Testis (tissue), 3 donors: Measurements from ENCODE around the gene CLTA. TPM values are rescaled to one million over a fixed set of nuclear protein-coding genes. Genes with fewer than 3 reads are reported as not detected.

Experiments used
- DNase-seq: peaks from one replicate; pipeline ENCODE4 v3.0.0-alpha.2; 2019
- H3K27ac ChIP-seq, 2 donors: fragments of 200-600 bp; sonication (generic); one replicate each; pipeline ENCODE4 v1.5.1; 2019
- H3K27me3 ChIP-seq: fragments of 200-600 bp; sonication (generic); one replicate; pipeline ENCODE4 v1.5.1; 2019
- H3K36me3 ChIP-seq: fragments of 200-600 bp; sonication (generic); one replicate; pipeline ENCODE4 v1.5.1; 2017; ENCODE audit warnings: low read depth; ENCODE audit errors: missing control alignments
- H3K4me1 ChIP-seq: fragments of 200-600 bp; sonication (generic); one replicate; pipeline ENCODE4 v1.5.1; 2019
- H3K4me3 ChIP-seq, 2 donors: fragments of 200-600 bp; sonication (generic); one replicate each; pipeline ENCODE4 v1.5.1; 2017 to 2019
- H3K9me3 ChIP-seq: fragments of 200-600 bp; sonication (generic); one replicate; pipeline ENCODE4 v1.5.1; 2017
- CTCF ChIP-seq, 3 experiments: fragments of 450-650 bp in 2 of 3; fragments of 200-600 bp in 1 of 3; sonication (generic) in 1 of 3; IDR thresholded peaks; one replicate each; pipeline ENCODE4 v1.5.1; 2016 to 2019; ENCODE audit warnings: antibody characterized with exemption in 3 of 3, mild to moderate bottlenecking in 2 of 3, moderate library complexity in 1 of 3
- POLR2A ChIP-seq: fragments of 450-650 bp; IDR thresholded peaks from one replicate; pipeline ENCODE4 v1.6.1; 2017; ENCODE audit warnings: antibody characterized with exemption, mild to moderate bottlenecking, moderate library complexity
- WGBS, 2 donors: methylation state at CpG; one replicate each; pipeline ENCODE4 v1.1.5; 2018; 5-methylcytosine and 5-hydroxymethylcytosine counted together
- intact Hi-C: fragments of 100-400 bp; cut with DNase I; formaldehyde crosslinking; loops from one replicate; pipeline ENCODE4 v1.15.1; 2023; ENCODE audit warnings: low total_unique reads
- polyA plus RNA-seq: library from polyadenylated mRNA; stranded (reverse); fragments of 350-450 nt; fragmentation: Illumina TruSeq; extraction: RNeasy Lipid Tissue Mini Kit (QIAGEN cat#74804); gene quantifications from one replicate; pipeline ENCODE4 v1.2.3, GENCODE V29; 2014; ENCODE audit warnings: low read depth, low replicate concordance; ENCODE audit not compliant: insufficient read depth
- total RNA-seq, 2 donors: library from RNA; depleted of rRNA; stranded (reverse); fragments of >200 nt; gene quantifications; one replicate each; pipeline ENCODE4 v1.2.3, GENCODE V29; 2016

CLTA gene
- total and polyA plus RNA-seq, 3 donors from 2014 or later: 135 to 208 (median 168) TPM

- intact Hi-C loops: no loop called here
- Histone ChIP-seq H3K27me3 (no peaks in the 10 kb centered on the region), H3K9me3 (no peaks in the 10 kb centered on the region), H3K27ac (no peak overlapping the region), H3K4me3 (no peak overlapping the region), H3K4me1 (peaks cover 22% of the 10 kb centered on the region), H3K36me3 (no peaks in the 10 kb centered on the region)
- no peak for DNase-seq
- TF ChIP-seq POLR2A (no peak), CTCF (IDR thresholded peaks at IDR 0.05) (no peak)
- WGBS, 2 donors: 86 to 92% methylated on average over 10 of the region's 10 CpGs
Observed at GRCh38 chr9:36152741-36153438, 37.8 kb upstream of the CLTA start.

GRCh38 chr9:36153746-36154145 lies 37.0 kb upstream of the CLTA start:
- Histone ChIP-seq H3K9me3 (no peaks in the 10 kb centered on the region), H3K27me3 (no peaks in the 10 kb centered on the region), H3K4me3 (no peak overlapping the region), H3K4me1 (peaks cover 14% of the 10 kb centered on the region), H3K36me3 (no peaks in the 10 kb centered on the region), H3K27ac (peak overlapping the region in 1 of 2 donors; percentile 68)
- DNase-seq: no peak
- intact Hi-C loops: no loop called here
- TF ChIP-seq POLR2A (no peak), CTCF (IDR thresholded peaks at IDR 0.05) (no peak)
- WGBS, 2 donors: 65 to 68% methylated on average over 9 of the region's 9 CpGs

- no peak overlapping the region for H3K4me3 ChIP-seq
- TF ChIP-seq CTCF (IDR thresholded peaks at IDR 0.05): no peak
- no peak for TF ChIP-seq POLR2A
- H3K4me1 ChIP-seq: peaks cover 7% of the 10 kb centered on the region
- no peaks in the 10 kb centered on the region for H3K27me3 ChIP-seq
- intact Hi-C loops: no loop called here
- DNase-seq: peak; percentile 77
- H3K36me3 ChIP-seq: no peaks in the 10 kb centered on the region
- peak overlapping the region; percentile 48 to 68 for H3K27ac ChIP-seq
- WGBS, 2 donors: 28 to 41% methylated on average over 11 of the region's 11 CpGs
- H3K9me3 ChIP-seq: no peaks in the 10 kb centered on the region
Observed at GRCh38 chr9:36154331-36154952, 36.3 kb upstream of the CLTA start.

GRCh38 chr9:36156116-36156515 lies 34.6 kb upstream of the CLTA start:
- intact Hi-C loops: no loop called here
- DNase-seq: no peak
- no peak overlapping the region for H3K4me3 ChIP-seq
- H3K36me3 ChIP-seq: no peaks in the 10 kb centered on the region
- H3K4me1 ChIP-seq: peaks cover 6% of the 10 kb centered on the region
- H3K27ac ChIP-seq: no peak overlapping the region
- WGBS, 2 donors: 97% methylated on average over 6 of the region's 6 CpGs
- TF ChIP-seq CTCF (IDR thresholded peaks at IDR 0.05) (no peak), POLR2A (no peak)
- H3K9me3 ChIP-seq: no peaks in the 10 kb centered on the region
- H3K27me3 ChIP-seq: no peaks in the 10 kb centered on the region
